HG03139 (cell line): ENCODE results near the gene ZNF160.
A peak's percentile ranks its signal among the peaks of the same experiment; 100 is the strongest.
"Not testable (repeated sequence)": the region's sequence is repeated elsewhere in the genome, so short reads cannot be mapped to it uniquely, and the experiment has no call there.

Source experiments
- ATAC-seq: cut with Tn5 transposase; IDR thresholded peaks from one replicate; pipeline ENCODE4 v1.9.1; 2021; ENCODE audit not compliant: unreplicated experiment

The ZNF160 gene

GRCh38 chr19:53103234-53104203 is at the start of gene ZNF160:
Gene ZNF160 (minus strand): TSS chr19:53103422. CDS start chr19:53086276, 17,146 bp downstream.
- ATAC-seq, result peak; percentile 90

- ATAC-seq, result no peak
Measured at GRCh38 chr19:53147645-53148044, 44.4 kb upstream of the ZNF160 start.

GRCh38 chr19:53140351-53140750 is 37.1 kb upstream of the ZNF160 start:
- ATAC-seq, result no peak

- ATAC-seq, result no peak
Measured at GRCh38 chr19:53136432-53136831, 33.2 kb upstream of the ZNF160 start.

GRCh38 chr19:53132141-53132991 is 29.1 kb upstream of the ZNF160 start, which contains the start of gene ZNF415:
Gene ZNF415 (minus strand): TSS chr19:53132910. CDS start chr19:53122676, 10,234 bp downstream.
- ATAC-seq, result no peak

GRCh38 chr19:53131727-53132126 is 28.5 kb upstream of the ZNF160 start:
- no peak for ATAC-seq

- no peak for ATAC-seq
Measured at GRCh38 chr19:53131085-53131590, 27.9 kb upstream of the ZNF160 start.

- ATAC-seq, result no peak
Measured at GRCh38 chr19:53130506-53130905, 27.3 kb upstream of the ZNF160 start.

GRCh38 chr19:53126733-53127526 is 23.7 kb upstream of the ZNF160 start:
- ATAC-seq, result not testable (repeated sequence)

- no peak for ATAC-seq
Measured at GRCh38 chr19:53123400-53123799, 20.2 kb upstream of the ZNF160 start.

GRCh38 chr19:53112286-53112685 is 9.1 kb upstream of the ZNF160 start:
- ATAC-seq, result no peak

GRCh38 chr19:53109527-53109926 is 6.3 kb upstream of the ZNF160 start:
- no peak for ATAC-seq

- ATAC-seq, result no peak
Measured at GRCh38 chr19:53102756-53103233, 427 bp downstream of the ZNF160 start.

- no peak for ATAC-seq
Measured at GRCh38 chr19:53102206-53102755, 941 bp downstream of the ZNF160 start.

GRCh38 chr19:53101518-53101917 is 1.7 kb downstream of the ZNF160 start:
- no peak for ATAC-seq

GRCh38 chr19:53098570-53098969 is 4.7 kb downstream of the ZNF160 start:
- ATAC-seq, result not testable (repeated sequence)

- ATAC-seq, result not testable (repeated sequence)
Measured at GRCh38 chr19:53096982-53097690, 6.1 kb downstream of the ZNF160 start.

- not testable (repeated sequence) for ATAC-seq
Measured at GRCh38 chr19:53096579-53096978, 6.6 kb downstream of the ZNF160 start.
